ENCODE results near the gene MYH9.

Gene MYH9

DNA sequence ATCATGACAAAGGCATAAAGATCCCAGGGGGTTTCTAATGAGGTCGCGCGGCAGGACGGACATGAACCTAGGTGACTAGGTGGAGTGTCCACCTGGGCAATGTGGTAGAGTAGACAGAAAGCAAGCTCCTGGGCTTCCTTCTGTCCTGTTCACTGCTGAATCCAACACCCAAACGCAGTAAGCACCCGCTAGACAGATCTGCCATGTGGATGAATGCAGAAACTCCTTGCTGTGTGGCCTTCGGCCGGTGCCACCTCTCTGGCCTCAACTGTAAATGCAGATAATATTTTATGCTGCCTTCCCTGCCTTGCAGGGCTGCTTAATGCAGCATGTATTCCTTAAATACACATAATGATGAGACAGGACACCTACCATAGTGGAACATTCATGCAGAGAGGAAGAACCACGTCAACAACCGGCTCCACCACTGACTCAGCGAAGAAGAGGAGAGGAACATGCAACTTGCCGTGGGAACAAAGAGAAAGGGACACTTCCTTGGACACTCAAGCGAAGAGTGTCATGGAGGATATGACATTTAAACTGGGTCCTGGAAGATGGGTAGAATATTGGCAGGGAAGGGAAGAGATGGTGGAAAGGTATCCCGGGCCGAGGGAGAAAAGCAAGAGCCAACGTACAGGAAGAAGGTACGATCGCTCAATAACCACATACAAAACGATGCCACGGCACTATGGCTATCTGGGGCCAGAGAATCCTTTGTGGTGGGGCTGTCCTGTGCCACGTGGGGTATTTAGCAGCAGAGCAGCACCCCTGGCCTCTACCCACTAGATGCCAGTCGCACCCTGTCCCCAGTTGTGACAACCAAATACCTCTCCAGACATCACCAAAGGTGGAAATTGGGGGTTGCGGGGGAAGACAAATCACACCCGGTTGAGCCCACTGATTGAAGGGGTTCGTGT is 30.8 kb downstream of the MYH9 start:
- Histone ChIP-seq H3K36me3 (replicated peaks; ENCODE audit: insufficient read depth, low read length) (0 out of 2 replicates have a peak, but pooled peaks cover 3% of the 10 kb centered on the region), H3K27ac (ENCODE audit: low read length) (peak overlapping the region; percentile 85; the same call in 1 of the 2 replicates), H3K4me1 (ENCODE audit: low read length) (peaks cover 67% of the 10 kb centered on the region), H3K9me2 (replicated peaks; ENCODE audit: insufficient read depth, low read length) (no peaks in the 10 kb centered on the region), H3K79me2 (ENCODE audit: low read length) (peaks cover 100% of the 10 kb centered on the region), H3K4me2 (ENCODE audit: low read depth, low read length) (peak overlapping the region; percentile 90), H3K9me3 (replicated peaks; ENCODE audit: insufficient read depth, low read length) (no peaks in the 10 kb centered on the region), H2AFZ (ENCODE audit: low read length) (no peak overlapping the region), H4K20me1 (ENCODE audit: insufficient read depth, low read length) (peaks cover 50% of the 10 kb centered on the region), H3F3A (ENCODE audit: insufficient read depth, low read length) (peaks cover 47% of the 10 kb centered on the region), H3K4me3 (ENCODE audit: low read length) (peak overlapping the region; percentile 43), H3K9ac (ENCODE audit: low read length) (no peak overlapping the region), H3K27me3 (replicated peaks; ENCODE audit: insufficient read depth, low read length) (no peaks in the 10 kb centered on the region)
- TF ChIP-seq EZH2 (optimal IDR thresholded peaks at IDR 0.05; ENCODE audit: low read depth, low read length): no peak
- no peak for TF ChIP-seq EZH2phosphoT487 (IDR thresholded peaks at IDR 0.05; ENCODE audit: low read length)
- TF ChIP-seq, protein P1, sequence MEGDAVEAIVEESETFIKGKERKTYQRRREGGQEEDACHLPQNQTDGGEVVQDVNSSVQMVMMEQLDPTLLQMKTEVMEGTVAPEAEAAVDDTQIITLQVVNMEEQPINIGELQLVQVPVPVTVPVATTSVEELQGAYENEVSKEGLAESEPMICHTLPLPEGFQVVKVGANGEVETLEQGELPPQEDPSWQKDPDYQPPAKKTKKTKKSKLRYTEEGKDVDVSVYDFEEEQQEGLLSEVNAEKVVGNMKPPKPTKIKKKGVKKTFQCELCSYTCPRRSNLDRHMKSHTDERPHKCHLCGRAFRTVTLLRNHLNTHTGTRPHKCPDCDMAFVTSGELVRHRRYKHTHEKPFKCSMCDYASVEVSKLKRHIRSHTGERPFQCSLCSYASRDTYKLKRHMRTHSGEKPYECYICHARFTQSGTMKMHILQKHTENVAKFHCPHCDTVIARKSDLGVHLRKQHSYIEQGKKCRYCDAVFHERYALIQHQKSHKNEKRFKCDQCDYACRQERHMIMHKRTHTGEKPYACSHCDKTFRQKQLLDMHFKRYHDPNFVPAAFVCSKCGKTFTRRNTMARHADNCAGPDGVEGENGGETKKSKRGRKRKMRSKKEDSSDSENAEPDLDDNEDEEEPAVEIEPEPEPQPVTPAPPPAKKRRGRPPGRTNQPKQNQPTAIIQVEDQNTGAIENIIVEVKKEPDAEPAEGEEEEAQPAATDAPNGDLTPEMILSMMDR (IDR thresholded peaks at IDR 0.05; ENCODE audit: low read length): no peak
- no peak for DNase-seq

DNA sequence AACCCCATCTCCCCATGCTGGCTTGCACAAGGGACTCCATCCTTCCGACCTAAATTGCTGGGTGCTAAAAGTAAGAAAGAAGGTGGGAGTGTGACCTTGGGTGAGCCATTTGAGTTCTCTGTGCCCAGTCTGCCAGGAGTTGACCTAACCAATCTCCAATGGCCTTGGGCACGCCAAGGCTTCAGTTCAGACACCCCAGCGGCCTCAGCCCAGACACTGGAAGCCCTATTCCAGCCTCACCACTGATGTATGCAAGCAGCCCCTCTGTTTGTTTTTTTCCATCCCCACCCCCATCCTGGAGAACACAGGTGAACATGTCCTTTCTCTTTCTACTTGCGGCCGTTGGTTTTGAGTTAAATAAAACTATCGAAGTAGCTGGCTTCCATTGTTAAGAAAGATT is 31.9 kb downstream of the MYH9 start:
- peak overlapping the region; percentile 47; the same call in 1 of the 2 replicates for H3K9ac ChIP-seq (ENCODE audit: low read length)
- H3K27ac ChIP-seq (ENCODE audit: low read length): peak overlapping the region; percentile 85
- TF ChIP-seq, protein P1 (IDR thresholded peaks at IDR 0.05; ENCODE audit: low read length): no peak
- TF ChIP-seq EZH2phosphoT487 (IDR thresholded peaks at IDR 0.05; ENCODE audit: low read length): no peak
- TF ChIP-seq EZH2 (optimal IDR thresholded peaks at IDR 0.05; ENCODE audit: low read depth, low read length): no peak
- no peaks in the 10 kb centered on the region for H3K9me2 ChIP-seq (replicated peaks; ENCODE audit: insufficient read depth, low read length)
- H3K27me3 ChIP-seq (replicated peaks; ENCODE audit: insufficient read depth, low read length): no peaks in the 10 kb centered on the region
- H4K20me1 ChIP-seq (ENCODE audit: insufficient read depth, low read length): peaks cover 52% of the 10 kb centered on the region
- peak overlapping the region; percentile 28; the same call in 1 of the 2 replicates for H3K4me3 ChIP-seq (ENCODE audit: low read length)
- peaks cover 57% of the 10 kb centered on the region for H3K4me1 ChIP-seq (ENCODE audit: low read length)
- peaks cover 100% of the 10 kb centered on the region for H3K79me2 ChIP-seq (ENCODE audit: low read length)
- H2AFZ ChIP-seq (ENCODE audit: low read length): no peak overlapping the region
- 0 out of 2 replicates have a peak, but pooled peaks cover 3% of the 10 kb centered on the region for H3K36me3 ChIP-seq (replicated peaks; ENCODE audit: insufficient read depth, low read length)
- H3K4me2 ChIP-seq (ENCODE audit: low read depth, low read length): peak overlapping the region; percentile 73
- H3F3A ChIP-seq (ENCODE audit: insufficient read depth, low read length): peaks cover 46% of the 10 kb centered on the region
- no peaks in the 10 kb centered on the region for H3K9me3 ChIP-seq (replicated peaks; ENCODE audit: insufficient read depth, low read length)
- DNase-seq: no peak

DNA sequence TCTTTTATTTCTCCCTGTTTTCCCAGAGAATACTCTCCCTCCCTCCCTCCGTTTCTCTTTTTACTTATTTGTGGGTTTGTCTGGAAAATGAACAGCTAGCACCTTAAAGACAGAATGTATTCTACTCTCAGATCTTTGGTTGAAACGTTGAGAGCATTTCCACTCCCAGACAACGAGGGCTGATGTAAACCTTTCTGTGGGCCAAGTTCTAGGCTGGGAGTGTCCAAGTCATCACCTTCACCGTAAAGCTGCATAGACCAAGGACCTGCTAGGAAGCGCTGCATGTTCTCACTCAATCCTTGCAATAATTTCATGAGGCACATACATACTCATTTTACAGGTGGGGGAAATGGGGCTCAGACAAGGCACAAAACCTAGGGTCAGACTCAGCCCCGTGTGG is 32.4 kb downstream of the MYH9 start:
- Histone ChIP-seq H3K4me1 (ENCODE audit: low read length) (peaks cover 54% of the 10 kb centered on the region), H3K27ac (ENCODE audit: low read length) (peak overlapping the region; percentile 85), H3K4me2 (ENCODE audit: low read depth, low read length) (peak overlapping the region; percentile 73), H4K20me1 (ENCODE audit: insufficient read depth, low read length) (peaks cover 53% of the 10 kb centered on the region), H2AFZ (ENCODE audit: low read length) (no peak overlapping the region), H3K36me3 (replicated peaks; ENCODE audit: insufficient read depth, low read length) (0 out of 2 replicates have a peak, but pooled peaks cover 3% of the 10 kb centered on the region), H3K27me3 (replicated peaks; ENCODE audit: insufficient read depth, low read length) (no peaks in the 10 kb centered on the region), H3K9ac (ENCODE audit: low read length) (peak overlapping the region; percentile 47; the same call in 1 of the 2 replicates), H3K9me3 (replicated peaks; ENCODE audit: insufficient read depth, low read length) (no peaks in the 10 kb centered on the region), H3K9me2 (replicated peaks; ENCODE audit: insufficient read depth, low read length) (no peaks in the 10 kb centered on the region), H3F3A (ENCODE audit: insufficient read depth, low read length) (peaks cover 43% of the 10 kb centered on the region), H3K4me3 (ENCODE audit: low read length) (peak overlapping the region; percentile 28), H3K79me2 (ENCODE audit: low read length) (peaks cover 100% of the 10 kb centered on the region)
- TF ChIP-seq EZH2phosphoT487 (IDR thresholded peaks at IDR 0.05; ENCODE audit: low read length): no peak
- no peak for TF ChIP-seq EZH2 (optimal IDR thresholded peaks at IDR 0.05; ENCODE audit: low read depth, low read length)
- TF ChIP-seq, protein P1 (IDR thresholded peaks at IDR 0.05; ENCODE audit: low read length): no peak
- DNase-seq: peak; percentile 45
